Mucosa of rectum (tissue), 2 donors: ENCODE data around the gene RASAL1.

Experiments used
- H3K27ac ChIP-seq, 2 donors: one replicate each; pipeline ENCODE4 v1.7.0; 2013; ENCODE audit warnings: inconsistent platforms in 2 of 2, low read depth in 2 of 2, low read length in 2 of 2
- H3K27me3 ChIP-seq, 2 donors: one replicate each; pipeline ENCODE4 v1.7.0; 2013; ENCODE audit warnings: low read length in 2 of 2; ENCODE audit not compliant: control insufficient read depth in 2 of 2, insufficient read depth in 2 of 2
- H3K36me3 ChIP-seq, 2 donors: one replicate each; pipeline ENCODE4 v1.7.0; 2013; ENCODE audit warnings: low read length in 2 of 2; ENCODE audit not compliant: control insufficient read depth in 2 of 2, insufficient read depth in 2 of 2
- H3K4me1 ChIP-seq, 2 donors: one replicate each; pipeline ENCODE4 v1.7.0; 2013; ENCODE audit warnings: low read length in 2 of 2, mild to moderate bottlenecking in 1 of 2; ENCODE audit not compliant: control insufficient read depth in 2 of 2, insufficient read depth in 2 of 2
- H3K4me3 ChIP-seq, 2 donors: one replicate each; pipeline ENCODE4 v1.7.0; 2013; ENCODE audit warnings: low read length in 2 of 2
- H3K9ac ChIP-seq, 2 donors: one replicate each; pipeline ENCODE4 v1.7.0; 2013; ENCODE audit warnings: low read length in 2 of 2, low read depth in 1 of 2, mild to moderate bottlenecking in 1 of 2
- H3K9me3 ChIP-seq, 2 donors: one replicate each; pipeline ENCODE4 v1.7.0; 2013; ENCODE audit warnings: low read length in 2 of 2; ENCODE audit not compliant: control insufficient read depth in 2 of 2
- donor health status: healthy.
- donor health status: Normal muscosa, but diverticular disease.

RASAL1 gene

GRCh38 chr12:113162102-113163029 is 26.8 kb upstream of the RASAL1 start:
- Histone ChIP-seq H3K9me3 (no peaks in the 10 kb centered on the region), H3K4me1 (no peaks in the 10 kb centered on the region), H3K9ac (no peak overlapping the region), H3K4me3 (no peak overlapping the region), H3K27me3 (no peaks in the 10 kb centered on the region), H3K36me3 (peaks cover 56 to 81% of the 10 kb centered on the region in 2 donors), H3K27ac (no peak overlapping the region)

GRCh38 chr12:113161415-113162016 is 26.0 kb upstream of the RASAL1 start:
- Histone ChIP-seq H3K9me3 (no peaks in the 10 kb centered on the region), H3K4me1 (no peaks in the 10 kb centered on the region), H3K9ac (no peak overlapping the region), H3K4me3 (no peak overlapping the region), H3K27me3 (no peaks in the 10 kb centered on the region), H3K27ac (no peak overlapping the region), H3K36me3 (peaks cover 52 to 74% of the 10 kb centered on the region in 2 donors)

DNA sequence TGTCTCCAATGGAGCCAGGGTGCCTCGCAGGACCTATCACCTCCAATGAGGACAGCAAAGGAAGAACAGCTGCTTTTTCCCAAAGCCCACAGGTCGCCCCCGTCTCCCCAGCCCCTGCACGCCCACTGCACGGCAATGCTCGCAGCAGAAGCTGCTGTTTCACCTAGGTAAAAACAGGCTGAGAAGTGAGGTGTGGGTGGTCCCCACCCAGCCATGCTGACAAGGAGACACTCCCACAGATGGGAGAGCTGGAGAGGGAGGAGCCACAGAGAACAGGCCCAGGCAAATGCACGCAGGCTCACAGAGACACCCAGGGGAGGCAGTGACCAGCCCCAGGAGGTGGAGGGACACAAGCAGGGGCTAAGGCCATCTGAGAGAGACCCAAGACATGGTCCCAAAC is 24.4 kb upstream of the RASAL1 start:
- H3K9me3 ChIP-seq, result no peaks in the 10 kb centered on the region
- no peak overlapping the region for H3K4me3 ChIP-seq
- H3K4me1 ChIP-seq, result no peaks in the 10 kb centered on the region
- no peak overlapping the region for H3K27ac ChIP-seq
- peaks cover 3 to 7% of the 10 kb centered on the region in 2 donors for H3K27me3 ChIP-seq
- no peak overlapping the region for H3K9ac ChIP-seq
- peaks cover 38 to 60% of the 10 kb centered on the region in 2 donors for H3K36me3 ChIP-seq

GRCh38 chr12:113158439-113159203 is 23.1 kb upstream of the RASAL1 start:
- H3K4me3 ChIP-seq, result no peak overlapping the region
- H3K27ac ChIP-seq, result no peak overlapping the region
- H3K36me3 ChIP-seq, result peaks cover 33 to 51% of the 10 kb centered on the region in 2 donors

DNA sequence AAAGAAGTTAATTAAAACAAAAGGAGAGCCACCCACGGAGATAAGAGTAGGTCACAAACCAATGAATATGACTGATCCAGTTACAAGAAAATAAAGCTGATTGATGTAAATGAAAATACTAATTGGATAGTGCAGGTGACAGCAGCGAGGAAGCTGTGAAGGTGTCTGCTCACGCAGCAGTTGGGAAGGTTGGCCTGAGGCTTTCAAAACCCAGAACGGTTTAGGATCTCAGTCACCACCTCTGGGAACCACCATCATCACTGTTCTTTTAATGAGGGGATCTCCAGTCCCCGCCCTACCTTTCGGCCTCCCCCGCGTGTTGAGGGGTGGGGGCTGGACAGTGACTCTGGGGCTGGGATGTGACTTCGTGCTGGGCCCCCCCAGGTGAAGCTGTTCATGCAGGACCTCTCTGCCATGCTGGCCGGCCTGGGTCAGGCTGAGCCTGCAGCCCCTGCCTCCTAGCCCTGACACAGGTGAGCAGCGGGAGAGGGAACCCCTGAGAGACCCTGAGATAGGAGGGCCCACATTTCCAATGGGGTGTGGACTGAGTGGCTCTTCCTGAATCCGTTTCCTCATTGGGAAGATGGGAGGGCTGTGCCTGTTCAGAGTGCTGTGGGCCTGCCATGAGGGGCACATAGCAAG is 21.8 kb upstream of the RASAL1 start:
- Histone ChIP-seq H3K9ac (no peak overlapping the region), H3K27ac (no peak overlapping the region), H3K9me3 (no peaks in the 10 kb centered on the region), H3K36me3 (peaks cover 23 to 40% of the 10 kb centered on the region in 2 donors), H3K4me3 (no peak overlapping the region), H3K27me3 (peaks cover 7 to 8% of the 10 kb centered on the region in 2 donors), H3K4me1 (peaks cover 10 to 17% of the 10 kb centered on the region in 2 donors)

More at GRCh38 chr12:113158439-113159203, 23.1 kb upstream of the RASAL1 start:
- Histone ChIP-seq H3K9ac (no peak overlapping the region), H3K4me1 (peaks cover 4 to 7% of the 10 kb centered on the region in 2 donors), H3K27me3 (peaks cover 7% of the 10 kb centered on the region in 2 donors), H3K9me3 (no peaks in the 10 kb centered on the region)

DNA sequence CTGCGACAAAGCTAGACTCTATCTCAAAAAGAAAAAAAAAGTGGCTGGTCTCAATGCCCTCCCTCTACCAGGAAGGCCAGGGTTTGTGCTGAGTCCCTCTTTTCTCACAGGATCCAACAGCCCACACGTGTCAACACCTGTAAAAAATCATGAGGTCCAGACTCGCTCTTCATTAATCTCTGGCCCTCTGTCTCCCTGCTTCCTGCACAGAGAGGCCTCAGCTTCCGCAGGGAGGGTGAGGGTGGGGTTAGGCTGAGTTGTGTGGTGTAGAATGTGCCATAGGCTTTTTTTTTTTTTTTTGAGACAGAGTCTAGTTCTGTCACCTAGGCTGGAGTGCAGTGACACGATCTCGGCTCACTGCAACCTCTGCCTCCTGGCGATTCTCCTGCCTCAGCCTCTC is 20.1 kb upstream of the RASAL1 start:
- no peak overlapping the region for H3K4me3 ChIP-seq
- peaks cover 10 to 18% of the 10 kb centered on the region in 2 donors for H3K4me1 ChIP-seq
- H3K27me3 ChIP-seq, result peaks cover 9 to 15% of the 10 kb centered on the region in 2 donors

GRCh38 chr12:113155060-113155459 is 19.5 kb upstream of the RASAL1 start:
- H3K9ac ChIP-seq, result no peak overlapping the region
- H3K27me3 ChIP-seq, result peaks cover 9 to 15% of the 10 kb centered on the region in 2 donors
- peaks cover 10 to 19% of the 10 kb centered on the region in 2 donors for H3K4me1 ChIP-seq
- no peaks in the 10 kb centered on the region for H3K9me3 ChIP-seq
- H3K4me3 ChIP-seq, result no peak overlapping the region
- peaks cover 12 to 23% of the 10 kb centered on the region in 2 donors for H3K36me3 ChIP-seq
- H3K27ac ChIP-seq, result no peak overlapping the region

More for the DNA sequence above, 20.1 kb upstream of the RASAL1 start:
- Histone ChIP-seq H3K27ac (no peak overlapping the region), H3K36me3 (peaks cover 17 to 29% of the 10 kb centered on the region in 2 donors), H3K9me3 (no peaks in the 10 kb centered on the region), H3K9ac (no peak overlapping the region)

- Histone ChIP-seq H3K9ac (no peak overlapping the region), H3K27ac (no peak overlapping the region), H3K4me1 (peaks cover 13 to 25% of the 10 kb centered on the region in 2 donors), H3K9me3 (no peaks in the 10 kb centered on the region), H3K36me3 (peaks cover 7 to 17% of the 10 kb centered on the region in 2 donors), H3K27me3 (peaks cover 9 to 15% of the 10 kb centered on the region in 2 donors), H3K4me3 (peak overlapping the region; percentile 18 to 37)
These were observed 18.9 kb upstream of the RASAL1 start for GRCh38 chr12:113154351-113154973.
